Right cardiac atrium (tissue), 5 donors: ENCODE data around the gene RXRB. TPM values are rescaled to one million over a fixed set of nuclear protein-coding genes. Genes with fewer than 3 reads are reported as not detected.

Source experiments
- ATAC-seq, 2 donors: fragments of 200-7000 bp; cut with Tn5 transposase; one replicate each; pipeline versions ENCODE4 v1.8.0 to v1.9.1; 2020; ENCODE audit warnings: moderate library complexity in 2 of 2, mild to moderate bottlenecking in 1 of 2
- DNase-seq, 3 donors: peaks; one replicate each; pipeline ENCODE4 v3.0.0-alpha.2; 2020
- H3K27ac ChIP-seq: one replicate; pipeline ENCODE4 v1.5.1; 2013; ENCODE audit warnings: mild to moderate bottlenecking, low read length, control low read depth, moderate library complexity
- H3K27me3 ChIP-seq: one replicate; pipeline ENCODE4 v1.6.1; 2013; ENCODE audit not compliant: control insufficient read depth, insufficient read depth
- H3K4me1 ChIP-seq: one replicate; pipeline ENCODE4 v1.6.1; 2013; ENCODE audit warnings: low read length; ENCODE audit not compliant: control insufficient read depth, insufficient read depth
- H3K4me3 ChIP-seq: one replicate; pipeline ENCODE4 v1.5.1; 2013; ENCODE audit warnings: low read length, control low read depth
- H3K9me3 ChIP-seq: one replicate; pipeline ENCODE4 v1.6.1; 2013; ENCODE audit warnings: low read length; ENCODE audit not compliant: control insufficient read depth
- WGBS: extraction: QIAGEN DNeasy Blood & Tissue Kit; methylation state at CpG from one replicate; pipeline ENCODE4 v1.1.7; 2013; 5-methylcytosine and 5-hydroxymethylcytosine counted together
- intact Hi-C, 4 donors: fragments of 100-400 bp; cut with DNase I; formaldehyde crosslinking; loops; one replicate each; pipeline versions ENCODE4 v1.11.0 to v1.14.0; 2022 to 2023
- polyA plus RNA-seq: library from polyadenylated mRNA; stranded (reverse); fragments of 200-250 nt; gene quantifications from one replicate; pipeline ENCODE4 v1.2.3, GENCODE V29; 2013
- total RNA-seq, 4 donors: library from RNA; stranded (reverse); fragmentation: NEBNext Ultra II Directional; extraction: Animal tissue kit (Norgen Biotek cat#: 25700); gene quantifications; one replicate each; pipeline ENCODE4 v1.2.1, GENCODE V29; 2021
- donor health status: healthy with polysubstance abuse.
- donor health status: DM: no; HTN: yes; CAD: no.
- donor health status: DM: no; HTN: no; CAD: no.
- donor health status: DM: no; HTN: yes; CAD: no; lungs with severe emphysema.
- donor health status: DM: yes; HTN: yes; CAD: no.

Gene RXRB
- total and polyA plus RNA-seq, 5 donors, result 31.7 to 44.8 (median 33.6) TPM

DNA sequence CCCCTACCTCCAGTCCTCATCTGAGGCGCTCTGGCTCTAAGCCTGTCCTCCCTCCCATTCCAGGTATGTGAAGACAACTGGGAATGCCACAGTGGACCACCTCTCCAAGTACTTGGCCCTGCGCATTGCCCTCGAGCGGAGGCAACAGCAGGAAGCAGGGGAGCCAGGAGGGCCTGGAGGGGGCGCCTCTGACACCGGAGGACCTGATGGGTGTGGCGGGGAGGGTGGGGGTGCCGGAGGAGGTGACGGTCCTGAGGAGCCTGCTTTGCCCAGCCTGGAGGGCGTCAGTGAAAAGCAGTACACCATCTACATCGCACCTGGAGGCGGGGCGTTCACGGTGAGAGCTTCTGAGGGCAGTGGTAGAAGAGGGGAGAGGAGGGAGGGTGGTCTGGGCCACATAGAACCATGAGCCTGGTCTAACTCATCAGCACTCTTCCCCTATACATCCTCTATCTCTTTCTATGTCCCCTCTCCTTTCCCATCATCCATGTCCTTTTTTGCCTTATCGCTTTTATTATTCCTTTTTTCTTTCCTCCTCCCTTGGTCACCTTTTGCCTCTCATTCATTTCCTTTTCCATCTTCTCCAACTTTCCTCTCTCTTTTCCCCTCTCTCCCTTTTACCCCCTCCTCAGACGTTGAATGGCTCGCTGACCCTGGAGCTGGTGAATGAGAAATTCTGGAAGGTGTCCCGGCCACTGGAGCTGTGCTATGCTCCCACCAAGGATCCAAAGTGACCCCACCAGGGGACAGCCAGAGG is 11.4 kb upstream of the RXRB start:
- Histone ChIP-seq H3K27me3 (no peaks in the 10 kb centered on the region), H3K4me1 (no peaks in the 10 kb centered on the region), H3K4me3 (no peak overlapping the region), H3K27ac (no peak overlapping the region), H3K9me3 (no peaks in the 10 kb centered on the region)
- intact Hi-C loops, result no loop called here
- ATAC-seq (no peak), DNase-seq (peak in 1 of 3 donors; percentile 15)
- 81% methylated on average over 18 of the region's 18 CpGs for WGBS

DNA sequence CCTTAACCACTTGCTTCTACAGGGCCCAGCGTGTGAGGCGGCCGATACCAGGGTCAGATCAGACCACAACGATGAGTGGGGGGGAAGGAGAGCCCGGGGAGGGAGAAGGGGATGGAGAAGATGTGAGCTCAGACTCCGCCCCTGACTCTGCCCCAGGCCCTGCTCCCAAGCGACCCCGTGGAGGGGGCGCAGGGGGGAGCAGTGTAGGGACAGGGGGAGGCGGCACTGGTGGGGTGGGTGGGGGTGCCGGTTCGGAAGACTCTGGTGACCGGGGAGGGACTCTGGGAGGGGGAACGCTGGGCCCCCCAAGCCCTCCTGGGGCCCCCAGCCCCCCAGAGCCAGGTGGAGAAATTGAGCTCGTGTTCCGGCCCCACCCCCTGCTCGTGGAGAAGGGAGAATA is 10.7 kb upstream of the RXRB start:
- ATAC-seq (no peak), DNase-seq (no peak)
- no peak overlapping the region for H3K27ac ChIP-seq
- H3K9me3 ChIP-seq, result no peaks in the 10 kb centered on the region
- H3K4me3 ChIP-seq, result no peak overlapping the region
- no peaks in the 10 kb centered on the region for H3K4me1 ChIP-seq
- WGBS, result 79% methylated on average over 17 of the region's 17 CpGs
- H3K27me3 ChIP-seq, result no peaks in the 10 kb centered on the region
- intact Hi-C loops, result no loop called here

DNA sequence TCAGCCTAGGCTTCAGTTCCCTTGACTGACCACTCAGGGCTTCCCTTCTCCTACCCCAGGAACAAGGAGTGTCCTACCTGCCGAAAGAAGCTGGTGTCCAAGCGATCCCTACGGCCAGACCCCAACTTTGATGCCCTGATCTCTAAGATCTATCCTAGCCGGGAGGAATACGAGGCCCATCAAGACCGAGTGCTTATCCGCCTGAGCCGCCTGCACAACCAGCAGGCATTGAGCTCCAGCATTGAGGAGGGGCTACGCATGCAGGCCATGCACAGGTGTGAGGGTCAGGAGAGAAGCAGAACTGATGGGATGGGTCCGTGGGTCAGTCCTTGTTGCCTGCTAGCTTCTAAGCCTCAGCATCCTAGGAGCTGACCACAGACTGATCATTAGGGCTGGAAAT is 9.4 kb upstream of the RXRB start:
- Histone ChIP-seq H3K27ac (no peak overlapping the region), H3K27me3 (no peaks in the 10 kb centered on the region), H3K9me3 (no peaks in the 10 kb centered on the region), H3K4me1 (peaks cover 6% of the 10 kb centered on the region), H3K4me3 (no peak overlapping the region)
- intact Hi-C loops, result no loop called here
- DNase-seq (no peak), ATAC-seq (no peak)
- WGBS, result 91% methylated on average over 10 of the region's 10 CpGs

DNA sequence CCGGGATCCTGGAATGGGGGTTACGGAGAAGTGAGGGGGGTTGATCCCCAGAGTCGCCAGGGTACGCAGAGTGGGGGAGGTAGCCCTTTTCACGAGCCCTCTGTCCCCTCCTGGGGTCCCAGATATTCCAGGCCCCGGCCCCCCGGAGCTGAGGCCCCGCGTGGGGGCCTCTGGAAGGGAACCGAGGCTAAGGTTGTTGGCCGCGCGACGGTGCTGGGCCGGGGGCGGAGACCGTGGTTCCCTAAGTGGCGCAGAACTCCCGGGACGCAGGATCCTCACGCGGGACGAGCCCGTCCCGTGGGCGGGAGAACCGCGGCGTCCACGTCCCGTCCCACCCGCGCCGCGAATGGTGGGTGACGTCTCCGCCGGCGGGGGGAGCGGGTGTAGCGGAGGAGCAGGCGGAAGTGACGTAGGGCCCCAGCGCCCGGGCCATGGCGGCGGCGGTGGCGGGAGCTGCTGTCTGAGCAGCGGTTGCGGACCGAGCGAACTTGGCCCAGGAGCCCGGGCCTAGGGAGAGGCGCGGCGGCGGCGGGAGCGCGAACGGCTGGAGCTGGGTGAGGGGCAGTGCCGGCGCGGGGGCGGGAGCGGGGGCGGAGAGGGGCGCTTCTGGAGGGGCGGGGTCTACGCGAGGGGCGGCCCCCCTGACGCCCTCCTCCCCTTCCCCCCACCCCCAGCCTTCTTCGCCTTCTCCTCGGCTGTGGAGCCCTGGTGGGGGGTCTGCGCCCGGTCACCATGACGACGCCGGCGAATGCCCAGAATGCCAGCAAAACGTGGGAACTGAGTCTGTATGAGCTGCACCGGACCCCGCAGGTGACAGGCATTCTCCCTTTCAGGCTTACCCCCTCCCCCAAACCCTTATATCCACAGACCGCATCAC is 7.9 kb upstream of the RXRB start, which contains the start of gene RING1:
Gene RING1, plus strand, starts transcription at position 410 of the 877 bp plus-strand sequence. Its CDS starts 323 bp downstream, at position 733.
- peak; percentile 90 to 97 (median 96) for DNase-seq
- peak; percentile 83 to 86 for ATAC-seq
- Histone ChIP-seq H3K4me3 (peak within 1 kb of the TSS; percentile 86), H3K27ac (peak within 1 kb of the TSS; percentile 72), H3K4me1 (peaks cover 11% of the 10 kb centered on the region), H3K27me3 (no peaks in the 10 kb centered on the region), H3K9me3 (no peaks in the 10 kb centered on the region)
- intact Hi-C loops, result no loop called here
- under 1% methylated on average over 86 of the region's 86 CpGs for WGBS

DNA sequence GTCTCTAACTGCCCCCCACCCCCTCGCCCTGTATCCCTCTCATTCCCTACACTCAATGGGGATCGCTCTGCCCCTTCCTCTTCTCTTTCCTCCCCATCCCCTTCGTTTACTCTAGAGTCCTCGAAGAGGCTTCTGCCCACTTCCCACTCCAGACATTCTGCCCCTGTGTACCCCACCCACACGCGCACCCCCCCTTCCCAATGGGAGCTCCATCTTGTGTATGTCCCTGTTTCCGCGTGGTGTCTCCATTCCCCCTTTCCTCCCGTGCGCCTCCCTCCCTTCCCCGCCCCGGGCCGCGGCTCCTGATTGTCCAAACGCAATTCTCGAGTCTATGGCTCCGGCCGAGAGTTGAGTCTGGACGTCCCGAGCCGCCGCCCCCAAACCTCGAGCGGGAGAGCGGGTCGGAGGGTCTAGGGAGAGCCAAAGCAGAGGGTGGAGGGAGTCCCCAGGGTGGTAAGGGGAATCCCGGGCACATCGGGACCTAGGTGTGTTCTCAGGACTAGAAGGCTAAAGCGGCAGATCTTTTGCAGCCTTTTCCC is 7.2 kb upstream of the RXRB start:
- H3K27ac ChIP-seq, result peak overlapping the region; percentile 38
- DNase-seq (peak; percentile 66 to 84 (median 84)), ATAC-seq (peak; percentile 13 to 31)
- no peaks in the 10 kb centered on the region for H3K9me3 ChIP-seq
- H3K4me1 ChIP-seq, result peaks cover 11% of the 10 kb centered on the region
- intact Hi-C loops, result no loop called here
- H3K4me3 ChIP-seq, result peak overlapping the region; percentile 86
- WGBS, result 1% methylated on average over 29 of the region's 29 CpGs
- H3K27me3 ChIP-seq, result no peaks in the 10 kb centered on the region

DNA sequence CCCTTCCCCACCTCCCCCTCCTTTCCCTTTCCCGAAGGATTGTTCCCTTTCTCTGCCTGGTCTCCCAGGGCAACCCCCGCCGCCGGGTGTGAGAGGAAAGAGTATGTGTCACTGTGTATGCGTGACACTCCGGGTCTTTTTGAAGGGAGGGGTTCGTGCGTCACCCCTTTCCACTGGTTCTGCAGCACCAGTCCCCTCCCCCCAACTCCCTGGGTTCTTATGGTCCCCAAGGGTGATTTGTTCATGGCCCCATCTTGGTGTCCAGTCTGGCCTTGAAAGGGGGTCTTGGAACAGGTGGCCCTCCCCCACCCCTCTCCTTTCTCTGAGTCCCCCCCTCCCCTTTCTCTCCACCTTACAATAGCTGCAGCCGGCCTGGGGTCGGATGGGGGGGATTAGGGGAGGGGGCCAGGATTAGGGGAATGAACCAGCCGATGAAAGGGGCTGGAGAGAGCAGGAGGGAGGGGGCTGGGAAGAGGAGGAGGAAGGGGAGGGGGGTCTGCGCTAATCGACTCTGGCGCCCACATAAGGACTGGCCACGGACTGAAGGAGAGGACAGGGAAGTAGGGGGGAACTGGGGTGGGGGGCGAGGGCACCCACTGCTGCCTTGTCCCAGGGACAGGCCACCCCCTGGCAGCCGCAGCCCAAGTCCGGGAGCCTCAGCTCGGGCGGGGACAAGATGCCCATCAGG is 6.5 kb upstream of the RXRB start:
- 16% methylated on average over 20 of the region's 20 CpGs for WGBS
- H3K27ac ChIP-seq, result no peak overlapping the region
- no peaks in the 10 kb centered on the region for H3K9me3 ChIP-seq
- intact Hi-C loops, result no loop called here
- DNase-seq (no peak), ATAC-seq (no peak)
- no peaks in the 10 kb centered on the region for H3K27me3 ChIP-seq
- H3K4me3 ChIP-seq, result peak overlapping the region; percentile 86
- H3K4me1 ChIP-seq, result peaks cover 11% of the 10 kb centered on the region

DNA sequence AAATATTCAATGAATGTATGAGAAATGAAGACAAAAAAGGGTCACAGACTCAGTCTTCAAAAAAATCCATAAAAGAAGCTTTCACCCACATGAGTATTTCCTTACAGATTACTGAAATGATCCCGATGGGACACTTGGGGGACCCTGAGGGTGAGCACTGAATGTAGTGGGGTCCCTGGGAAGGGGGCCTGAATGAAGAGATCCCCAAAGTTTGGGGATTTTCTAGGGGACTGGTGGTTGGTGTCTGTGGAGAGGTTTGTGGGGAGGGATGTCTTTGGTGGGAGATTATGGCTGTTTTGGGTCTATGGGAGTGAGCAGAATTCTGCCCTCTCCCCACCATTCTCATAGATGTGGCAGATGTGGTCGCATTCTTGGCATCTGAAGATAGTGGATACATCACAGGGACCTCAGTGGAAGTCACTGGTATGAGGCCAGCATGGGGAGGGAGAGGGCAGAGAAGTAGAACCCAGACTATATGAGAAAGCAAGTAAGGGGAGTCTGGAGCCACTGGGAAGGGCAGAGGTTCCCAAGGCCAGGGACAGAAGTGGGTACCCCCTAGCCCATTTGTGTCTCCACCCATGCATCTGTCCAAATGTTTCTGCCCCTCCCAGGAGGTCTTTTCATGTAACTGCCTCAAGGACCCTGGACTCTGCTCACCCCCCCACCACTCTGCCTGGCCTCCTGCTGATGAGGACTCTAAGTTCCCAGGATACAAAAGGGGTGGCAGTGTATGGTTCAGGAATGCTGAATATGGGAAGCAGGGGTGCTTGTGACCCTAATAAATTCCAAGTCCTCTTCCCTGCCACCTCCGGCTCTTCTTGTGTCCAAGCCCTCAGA is 5.8 kb upstream of the RXRB start:
- Histone ChIP-seq H3K4me1 (peaks cover 15% of the 10 kb centered on the region), H3K27me3 (no peaks in the 10 kb centered on the region), H3K27ac (no peak overlapping the region), H3K9me3 (no peaks in the 10 kb centered on the region), H3K4me3 (no peak overlapping the region)
- no peak for DNase-seq
- ATAC-seq, result no peak
- intact Hi-C loops, result no loop called here
- WGBS, result 76% methylated on average over 3 of the region's 3 CpGs

DNA sequence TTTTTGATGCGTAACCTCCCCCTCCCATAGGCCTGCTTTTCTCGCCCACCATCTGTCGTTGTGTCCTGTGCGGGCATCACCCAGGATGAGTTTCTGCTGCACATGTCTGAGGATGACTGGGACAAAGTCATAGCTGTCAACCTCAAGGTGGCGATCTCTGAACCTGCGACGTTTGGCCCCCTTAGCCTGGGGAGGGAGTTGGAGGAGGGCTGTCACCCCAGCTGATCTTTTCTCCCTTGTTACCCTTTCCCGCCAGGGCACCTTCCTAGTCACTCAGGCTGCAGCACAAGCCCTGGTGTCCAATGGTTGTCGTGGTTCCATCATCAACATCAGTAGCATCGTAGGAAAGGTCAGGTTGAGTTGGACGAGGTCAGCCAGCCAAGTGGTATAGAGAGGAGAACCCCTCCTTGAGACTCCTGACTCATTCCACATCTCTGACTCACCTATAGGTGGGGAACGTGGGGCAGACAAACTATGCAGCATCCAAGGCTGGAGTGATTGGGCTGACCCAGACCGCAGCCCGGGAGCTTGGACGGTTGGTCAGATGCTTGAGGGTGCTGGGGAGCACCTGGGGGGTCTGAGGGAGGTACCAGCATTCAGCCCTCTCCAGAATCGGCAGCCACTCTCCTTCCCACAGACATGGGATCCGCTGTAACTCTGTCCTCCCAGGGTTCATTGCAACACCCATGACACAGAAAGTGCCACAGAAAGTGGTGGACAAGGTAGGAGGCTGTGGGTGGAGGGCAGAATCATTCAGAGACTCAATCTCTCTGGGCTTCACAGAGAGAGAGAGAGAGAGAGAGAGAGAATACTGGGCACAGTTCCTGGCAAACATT is 4.9 kb upstream of the RXRB start:
- Histone ChIP-seq H3K27ac (no peak overlapping the region), H3K4me1 (peaks cover 15% of the 10 kb centered on the region), H3K27me3 (no peaks in the 10 kb centered on the region), H3K4me3 (peak overlapping the region; percentile 45), H3K9me3 (no peaks in the 10 kb centered on the region)
- 56% methylated on average over 17 of the region's 17 CpGs for WGBS
- no peak for ATAC-seq
- intact Hi-C loops, result no loop called here
- DNase-seq, result no peak

DNA sequence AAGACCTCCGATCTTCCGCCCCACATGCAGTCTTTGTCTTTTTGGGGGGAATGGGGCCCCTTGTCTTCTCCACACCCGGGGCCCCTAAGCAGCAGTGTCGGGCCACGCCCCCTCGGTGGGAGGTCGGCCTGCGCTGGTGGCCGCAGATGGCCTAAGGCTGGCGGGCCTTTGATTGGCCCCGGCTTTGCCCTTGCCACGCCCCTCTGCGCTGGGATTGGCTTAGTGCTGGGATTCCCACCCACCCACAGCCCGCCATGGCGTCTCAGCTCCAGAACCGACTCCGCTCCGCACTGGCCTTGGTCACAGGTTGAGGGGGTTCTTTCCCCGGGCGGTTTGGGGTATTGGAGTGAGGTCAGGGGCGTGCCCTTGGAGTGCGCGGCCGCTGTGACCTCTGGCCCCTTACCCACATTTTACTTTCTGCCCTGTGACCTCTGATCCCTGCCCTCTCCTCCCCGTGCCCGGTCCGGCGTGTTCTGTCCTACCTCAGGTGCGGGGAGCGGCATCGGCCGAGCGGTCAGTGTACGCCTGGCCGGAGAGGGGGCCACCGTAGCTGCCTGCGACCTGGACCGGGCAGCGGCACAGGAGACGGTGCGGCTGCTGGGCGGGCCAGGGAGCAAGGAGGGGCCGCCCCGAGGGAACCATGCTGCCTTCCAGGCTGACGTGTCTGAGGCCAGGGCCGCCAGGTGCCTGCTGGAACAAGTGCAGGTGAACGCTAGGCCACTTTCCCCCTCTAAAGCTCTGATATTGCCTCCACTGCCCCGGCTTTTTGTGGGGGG is 4.1 kb upstream of the RXRB start, which contains the start of gene HSD17B8:
Gene HSD17B8, plus strand, starts transcription at position 241 of the 776 bp plus-strand sequence. Its CDS starts 14 bp downstream, at position 255.
- ATAC-seq (peak; percentile 77 to 80), DNase-seq (peak; percentile 96 to 98 (median 98))
- Histone ChIP-seq H3K4me1 (peaks cover 15% of the 10 kb centered on the region), H3K9me3 (no peaks in the 10 kb centered on the region), H3K4me3 (peak within 1 kb of the TSS; percentile 45), H3K27ac (peak within 1 kb of the TSS; percentile 37), H3K27me3 (no peaks in the 10 kb centered on the region)
- WGBS, result 2% methylated on average over 48 of the region's 48 CpGs
- intact Hi-C loops, result no loop called here
